ENCODE data around the gene TMEM150C. TPM values are rescaled to one million over a fixed set of nuclear protein-coding genes. Genes with fewer than 3 reads are reported as not detected.

Gene TMEM150C
- total RNA-seq, 1 experiment from 2014 or later = 2.7 TPM

- Histone ChIP-seq H4K91ac (ENCODE audit: insufficient read length, low read depth, low read length) (no peak overlapping the region), H4K5ac (ENCODE audit: insufficient read length, low read depth, low read length) (no peak overlapping the region), H3K79me1 (ENCODE audit: insufficient read depth, low read depth, low read length, poor library complexity, severe bottlenecking) (no peaks in the 10 kb centered on the region), H3T11ph (ENCODE audit: low read length) (no peak overlapping the region), H4K20me1 (ENCODE audit: control insufficient read depth, insufficient read depth, insufficient read length) (no peaks in the 10 kb centered on the region), H3K27ac (ENCODE audit: insufficient read length, low read depth, low read length) (no peak overlapping the region), H3K4me1 (ENCODE audit: insufficient read depth, low read length) (peaks cover 9% of the 10 kb centered on the region; the same call in 1 of the 2 replicates), H2BK5ac (ENCODE audit: insufficient read length, low read length) (no peak overlapping the region), H2BK12ac (ENCODE audit: insufficient read length, low read depth, low read length) (no peak overlapping the region), H3K4ac (ENCODE audit: low read depth, low read length) (no peak overlapping the region), H2BK20ac (ENCODE audit: low read depth, low read length, poor library complexity, severe bottlenecking) (no peak overlapping the region), H2BK15ac (ENCODE audit: low read depth, low read length) (no peak overlapping the region), H2AFZ (ENCODE audit: low read length) (no peak overlapping the region), H3K14ac (ENCODE audit: insufficient read depth, low read length) (no peak overlapping the region), H3K4me2 (ENCODE audit: insufficient read depth, insufficient read length, low read length) (no peak overlapping the region), H3K9me3 (ENCODE audit: control insufficient read depth, low read depth, low read length) (no peaks in the 10 kb centered on the region), H3K18ac (ENCODE audit: insufficient read length, low read depth, low read length) (no peak overlapping the region), H2BK120ac (ENCODE audit: low read depth, low read length, poor library complexity, severe bottlenecking) (no peak overlapping the region), H3K27me3 (ENCODE audit: insufficient read depth, low read length) (no peaks in the 10 kb centered on the region), H2AK5ac (ENCODE audit: insufficient read length, low read length) (no peak overlapping the region), H3K23me2 (ENCODE audit: insufficient read length, low read depth, low read length, poor library complexity, severe bottlenecking) (no peaks in the 10 kb centered on the region), H3K79me2 (ENCODE audit: insufficient read depth, low read length) (no peaks in the 10 kb centered on the region), H3K23ac (ENCODE audit: insufficient read length, low read depth, low read length) (no peak overlapping the region), H3K56ac (ENCODE audit: insufficient read length, low read depth, low read length) (no peak overlapping the region), H4K8ac (replicated peaks; ENCODE audit: insufficient read length, low read depth, low read length) (no peak overlapping the region), H3K9ac (ENCODE audit: extremely low read depth, insufficient read length, low read length) (no peak overlapping the region)
- Mint-ChIP-seq H3K27ac (no peak overlapping the region), H3K27me3 (ENCODE audit: low read depth) (no peaks in the 10 kb centered on the region), H3K9me3 (no peaks in the 10 kb centered on the region), H3K4me1 (peaks cover 14 to 16% of the 10 kb centered on the region in 2 experiments), H3K36me3 (ENCODE audit: insufficient read depth in 1 of 3, low read depth in 3 of 3) (no peaks in the 10 kb centered on the region), H3K4me3 (no peak overlapping the region)
- DNase-seq = no peak
- no CpG with 5 or more reads among the region's 2 CpGs for WGBS (ENCODE audit: extremely low coverage, insufficient read length, low lambda C conversion rate)
- TF ChIP-seq CTCF (conservative IDR thresholded peaks at IDR 0.05) = no peak
Measured at GRCh38 chr4:82528074-82528473, 33.7 kb downstream of the TMEM150C start.
